ENCODE measurements around the gene MDH1B. TPM values are rescaled to one million over a fixed set of nuclear protein-coding genes. Genes with fewer than 3 reads are reported as not detected.

The MDH1B gene
- total RNA-seq, 2 experiments from 2014 or later, result 0.25 to 0.31 TPM

DNA sequence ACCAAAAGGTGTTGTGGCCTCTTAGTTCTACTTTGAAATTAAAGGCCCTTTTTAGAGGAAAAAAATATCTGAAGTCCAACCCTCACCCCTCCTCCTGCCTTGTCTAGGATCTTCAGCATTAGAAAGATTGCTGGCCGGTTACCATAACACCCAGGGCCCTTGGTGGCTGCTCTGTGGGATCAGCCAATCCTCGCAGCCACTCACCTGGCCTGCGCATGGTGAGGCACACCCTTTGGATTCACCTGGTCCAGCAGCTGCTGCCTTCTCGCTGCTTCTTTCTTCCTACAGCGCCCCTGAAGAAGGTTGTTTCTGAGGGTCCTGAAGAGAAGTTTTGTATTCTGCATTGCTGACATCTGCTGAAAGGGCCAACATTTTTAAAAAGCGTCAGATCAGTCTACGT, 72.2 kb downstream of the MDH1B start:
- Mint-ChIP-seq H3K27me3 (no peaks in the 10 kb centered on the region), H3K4me1 (ENCODE audit: low read depth) (peaks cover 4% of the 10 kb centered on the region), H3K9me3 (no peaks in the 10 kb centered on the region), H3K4me3 (no peak overlapping the region), H3K27ac (no peak overlapping the region), H3K36me3 (ENCODE audit: low read depth) (no peaks in the 10 kb centered on the region)
- TF ChIP-seq, protein P1, sequence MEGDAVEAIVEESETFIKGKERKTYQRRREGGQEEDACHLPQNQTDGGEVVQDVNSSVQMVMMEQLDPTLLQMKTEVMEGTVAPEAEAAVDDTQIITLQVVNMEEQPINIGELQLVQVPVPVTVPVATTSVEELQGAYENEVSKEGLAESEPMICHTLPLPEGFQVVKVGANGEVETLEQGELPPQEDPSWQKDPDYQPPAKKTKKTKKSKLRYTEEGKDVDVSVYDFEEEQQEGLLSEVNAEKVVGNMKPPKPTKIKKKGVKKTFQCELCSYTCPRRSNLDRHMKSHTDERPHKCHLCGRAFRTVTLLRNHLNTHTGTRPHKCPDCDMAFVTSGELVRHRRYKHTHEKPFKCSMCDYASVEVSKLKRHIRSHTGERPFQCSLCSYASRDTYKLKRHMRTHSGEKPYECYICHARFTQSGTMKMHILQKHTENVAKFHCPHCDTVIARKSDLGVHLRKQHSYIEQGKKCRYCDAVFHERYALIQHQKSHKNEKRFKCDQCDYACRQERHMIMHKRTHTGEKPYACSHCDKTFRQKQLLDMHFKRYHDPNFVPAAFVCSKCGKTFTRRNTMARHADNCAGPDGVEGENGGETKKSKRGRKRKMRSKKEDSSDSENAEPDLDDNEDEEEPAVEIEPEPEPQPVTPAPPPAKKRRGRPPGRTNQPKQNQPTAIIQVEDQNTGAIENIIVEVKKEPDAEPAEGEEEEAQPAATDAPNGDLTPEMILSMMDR (IDR thresholded peaks at IDR 0.05), result no peak
- POLR2A ChIA-PET, result no interaction called here
- CTCF ChIA-PET, result interaction anchor here (0.6 kb wide), 1 partner anchor 1064 kb away, joined by 3 read pairs; no protein-coding TSS in a partner anchor
- ATAC-seq (ENCODE audit: poor library complexity), result no peak
- no peaks in the 10 kb centered on the region for H3K9me3 ChIP-seq (ENCODE audit: control insufficient read depth in 1 of 2, insufficient read depth in 1 of 2, low read length in 2 of 2)
- H3K4me3 ChIP-seq (ENCODE audit: low read length), result no peak overlapping the region
- intact Hi-C loops (cut with DNase I, micrococcal nuclease), result loop anchor here (1.0 to 2.0 kb wide), 4 partner anchors 88 to 1379 kb away; no protein-coding TSS in a partner anchor
- H3K27me3 ChIP-seq (ENCODE audit: control insufficient read depth in 1 of 2, insufficient read depth in 2 of 2, low read length in 2 of 2), result no peaks in the 10 kb centered on the region
- H3K4me1 ChIP-seq (ENCODE audit: insufficient read depth, low read length), result no peaks in the 10 kb centered on the region
- no peak for DNase-seq
- H3K36me3 ChIP-seq (ENCODE audit: insufficient read depth, low read length), result no peaks in the 10 kb centered on the region
- no peak overlapping the region for H3K27ac ChIP-seq (ENCODE audit: low read depth in 1 of 2, low read length in 2 of 2)

DNA sequence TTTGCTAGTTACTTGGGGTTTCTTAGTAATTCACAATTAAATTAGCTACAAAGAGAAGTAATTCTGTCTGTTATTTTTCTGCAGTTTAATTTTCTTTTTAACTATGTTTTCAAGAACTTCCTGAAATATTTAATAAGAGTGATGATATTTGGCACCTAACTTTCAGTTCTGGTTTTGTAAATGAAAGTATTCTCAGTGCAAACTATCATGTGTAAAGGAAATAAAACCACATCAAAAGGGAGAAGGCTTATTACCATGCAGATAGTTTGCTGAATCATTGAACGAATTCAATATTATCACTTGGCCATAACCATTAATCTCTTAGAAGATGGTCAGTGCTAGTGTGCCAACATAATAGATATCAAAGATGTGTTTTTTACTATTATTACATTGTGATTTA, 76.1 kb downstream of the MDH1B start:
- peaks cover 6% of the 10 kb centered on the region for H3K27me3 Mint-ChIP-seq
- Histone ChIP-seq H3K36me3 (ENCODE audit: insufficient read depth, low read length) (no peaks in the 10 kb centered on the region), H3K4me1 (ENCODE audit: insufficient read depth, low read length) (no peaks in the 10 kb centered on the region), H3K27ac (ENCODE audit: low read depth in 1 of 2, low read length in 2 of 2) (no peak overlapping the region), H3K4me3 (ENCODE audit: low read length) (no peak overlapping the region), H3K27me3 (ENCODE audit: control insufficient read depth in 1 of 2, insufficient read depth in 2 of 2, low read length in 2 of 2) (no peaks in the 10 kb centered on the region), H3K9me3 (ENCODE audit: control insufficient read depth in 1 of 2, insufficient read depth in 1 of 2, low read length in 2 of 2) (no peaks in the 10 kb centered on the region)
- ATAC-seq (ENCODE audit: poor library complexity) (no peak), DNase-seq (peak in 1 of 14 experiments; percentile 37)
- H3K9me3 Mint-ChIP-seq, result no peaks in the 10 kb centered on the region
- ChIA-PET CTCF (no interaction called here), POLR2A (interaction anchor here (0.6 kb wide), 1 partner anchor 842 kb away, joined by 3 read pairs; no protein-coding TSS in a partner anchor)
- TF ChIP-seq, protein P1 (IDR thresholded peaks at IDR 0.05), result no peak
- intact Hi-C loops (cut with DNase I, micrococcal nuclease), result no loop called here
- no peak overlapping the region for H3K27ac Mint-ChIP-seq
- H3K4me1 Mint-ChIP-seq (ENCODE audit: low read depth), result peaks cover 4% of the 10 kb centered on the region
- no peaks in the 10 kb centered on the region for H3K36me3 Mint-ChIP-seq (ENCODE audit: low read depth)
- H3K4me3 Mint-ChIP-seq, result no peak overlapping the region

GRCh38 chr2:206688453-206688852, 76.7 kb downstream of the MDH1B start:
- H3K27ac Mint-ChIP-seq, result no peak overlapping the region
- H3K9me3 Mint-ChIP-seq, result no peaks in the 10 kb centered on the region
- ChIA-PET CTCF (no interaction called here), POLR2A (interaction anchor here (0.6 kb wide), 1 partner anchor 843 kb away, joined by 3 read pairs; no protein-coding TSS in a partner anchor)
- H3K27me3 Mint-ChIP-seq, result peaks cover 6% of the 10 kb centered on the region
- Histone ChIP-seq H3K36me3 (ENCODE audit: insufficient read depth, low read length) (no peaks in the 10 kb centered on the region), H3K27ac (ENCODE audit: low read depth in 1 of 2, low read length in 2 of 2) (no peak overlapping the region), H3K27me3 (ENCODE audit: control insufficient read depth in 1 of 2, insufficient read depth in 2 of 2, low read length in 2 of 2) (no peaks in the 10 kb centered on the region), H3K4me3 (ENCODE audit: low read length) (no peak overlapping the region), H3K9me3 (ENCODE audit: control insufficient read depth in 1 of 2, insufficient read depth in 1 of 2, low read length in 2 of 2) (no peaks in the 10 kb centered on the region), H3K4me1 (ENCODE audit: insufficient read depth, low read length) (no peaks in the 10 kb centered on the region)
- TF ChIP-seq, protein P1 (IDR thresholded peaks at IDR 0.05), result no peak
- no peaks in the 10 kb centered on the region for H3K36me3 Mint-ChIP-seq (ENCODE audit: low read depth)
- ATAC-seq (ENCODE audit: poor library complexity) (no peak), DNase-seq (no peak)
- intact Hi-C loops (cut with DNase I, micrococcal nuclease), result no loop called here
- H3K4me1 Mint-ChIP-seq (ENCODE audit: low read depth), result peaks cover 4% of the 10 kb centered on the region
- no peak overlapping the region for H3K4me3 Mint-ChIP-seq

Small RNA genes within 50 kb of the gene (microRNA-seq; reads per million reads assigned to microRNA genes)
- not detected for gene MIR3130-1 (ENCODE audit: borderline microRNAs expressed, borderline replicate concordance)
- gene MIR3130-2 (ENCODE audit: borderline microRNAs expressed, borderline replicate concordance), result not detected

Other genes starting within 250 kb of the MDH1B start
- gene FAM237A, start 122.8 kb downstream of the MDH1B start, total RNA-seq, result not detected
- gene DYTN, start 46.9 kb downstream of the MDH1B start, total RNA-seq, result not detected
- gene FASTKD2, start 278 bp upstream of the MDH1B start, total RNA-seq, result 10 to 100 TPM; 24.9 to 25.7 TPM
- gene CPO, start 174.2 kb upstream of the MDH1B start, total RNA-seq, result not detected